Activated CD8-positive, alpha-beta memory T cell treated with anti-CD3 and anti-CD28 coated beads for 48 hours (primary cell): ENCODE results near the gene ZBTB20.

ENCODE experiments used
- DNase-seq, 3 experiments: peaks; one replicate each; pipeline ENCODE4 v3.0.0-alpha.2; 2020; ENCODE audit warnings: low read depth in 2 of 3, low spot score in 2 of 3

ZBTB20 gene

DNA sequence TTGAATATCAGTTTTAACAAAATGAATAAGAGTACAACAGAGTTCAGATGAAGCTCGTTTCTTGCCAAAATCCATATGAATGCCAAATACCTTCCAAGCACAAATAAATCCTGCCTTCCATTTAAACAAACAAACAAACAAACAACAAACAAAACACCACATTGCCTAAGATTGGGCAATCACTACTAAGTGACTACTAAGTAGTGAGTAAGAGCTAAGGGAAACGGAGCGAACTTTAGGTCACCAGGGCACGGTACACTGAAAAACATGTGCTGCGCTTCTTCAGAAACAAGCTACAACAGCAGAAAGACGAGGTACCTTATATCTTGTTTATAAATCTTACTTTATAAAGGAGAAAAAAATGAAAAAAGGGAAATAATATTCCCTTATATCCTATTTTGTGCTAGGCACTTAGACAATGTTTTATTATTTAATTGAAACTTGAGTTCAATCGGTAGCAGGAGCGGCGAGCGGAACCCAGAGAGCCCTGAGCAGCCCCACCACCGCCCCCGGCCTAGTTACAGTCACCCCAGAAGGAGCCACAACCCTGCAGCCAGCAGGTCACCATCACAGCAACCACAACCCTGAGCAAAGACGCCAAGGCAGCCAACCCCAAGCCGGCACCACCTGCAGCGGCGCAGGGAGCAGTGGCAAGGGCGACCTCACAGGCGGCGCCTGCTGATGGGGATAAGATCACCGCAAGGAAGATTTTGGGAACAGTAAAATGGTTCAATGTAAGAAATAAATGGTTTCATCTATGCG, 216.9 kb downstream of the ZBTB20 start:
- no peak for DNase-seq

DNA sequence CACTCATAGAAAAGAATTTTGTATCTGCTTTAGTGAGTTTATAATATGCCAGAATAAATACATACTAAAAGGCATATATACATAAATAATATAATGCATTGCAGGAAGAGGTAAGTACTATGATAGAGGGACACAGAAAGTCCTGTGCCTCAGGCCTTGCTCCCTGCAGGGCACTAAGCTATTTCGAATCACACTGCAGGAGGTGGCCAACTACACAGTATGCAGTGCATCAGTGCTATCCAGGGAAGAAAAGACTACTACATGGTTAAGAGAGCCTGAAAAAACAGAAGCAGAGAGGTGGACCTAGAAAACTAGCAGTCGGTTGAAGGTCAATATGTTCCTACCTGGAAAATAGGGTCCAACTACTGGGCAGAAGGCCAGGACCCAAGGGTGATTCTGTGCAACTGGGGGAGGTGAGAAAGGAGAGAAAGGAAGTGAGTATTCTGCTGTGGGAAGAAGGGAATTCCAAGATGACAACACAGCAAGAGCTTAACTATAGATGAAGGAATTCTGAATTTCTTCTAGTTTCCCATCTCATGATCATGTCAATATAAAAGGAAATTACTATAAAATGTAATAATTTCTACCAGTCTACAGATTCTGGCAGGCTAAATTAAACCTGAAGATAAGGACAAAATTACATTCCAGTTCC, 218.0 kb downstream of the ZBTB20 start:
- no peak for DNase-seq

DNA sequence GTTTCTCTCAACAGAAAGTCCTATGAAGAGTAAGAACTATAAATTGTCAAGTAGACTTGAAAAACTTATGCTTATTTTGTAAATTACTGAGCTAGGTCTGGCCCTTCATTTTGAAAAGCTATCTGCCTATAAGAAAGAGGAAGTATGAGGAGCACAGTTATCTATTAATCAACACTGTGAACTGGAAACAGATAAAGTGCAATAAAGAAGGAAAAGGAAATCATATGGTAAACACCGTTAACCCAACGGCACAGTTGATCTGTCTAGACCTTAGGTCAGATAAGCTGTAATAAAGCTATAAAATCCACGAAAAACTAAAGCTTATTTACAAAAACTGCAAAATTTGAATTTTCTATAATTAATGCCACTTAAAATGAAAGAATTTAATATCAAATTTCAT, 242.5 kb downstream of the ZBTB20 start:
- DNase-seq, result no peak

DNA sequence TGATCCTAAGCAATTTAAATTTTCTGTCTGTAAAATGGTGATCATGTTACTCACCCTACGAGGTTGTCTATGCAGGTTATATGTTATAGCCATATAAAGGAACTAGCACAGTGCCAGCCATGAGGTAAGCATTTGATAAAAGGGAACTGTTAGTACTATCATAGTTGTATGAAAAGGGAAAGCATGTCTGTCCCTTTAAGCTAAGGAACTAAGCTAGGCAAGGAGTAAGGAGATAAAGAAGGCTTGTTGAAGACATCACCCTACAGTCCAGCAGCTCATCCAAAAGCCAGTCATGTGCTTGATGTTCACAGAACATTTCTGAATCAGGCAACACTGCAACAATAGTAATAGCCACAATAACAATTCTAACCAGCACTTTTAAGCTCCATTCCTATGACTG, 243.9 kb downstream of the ZBTB20 start:
- DNase-seq, result no peak

DNA sequence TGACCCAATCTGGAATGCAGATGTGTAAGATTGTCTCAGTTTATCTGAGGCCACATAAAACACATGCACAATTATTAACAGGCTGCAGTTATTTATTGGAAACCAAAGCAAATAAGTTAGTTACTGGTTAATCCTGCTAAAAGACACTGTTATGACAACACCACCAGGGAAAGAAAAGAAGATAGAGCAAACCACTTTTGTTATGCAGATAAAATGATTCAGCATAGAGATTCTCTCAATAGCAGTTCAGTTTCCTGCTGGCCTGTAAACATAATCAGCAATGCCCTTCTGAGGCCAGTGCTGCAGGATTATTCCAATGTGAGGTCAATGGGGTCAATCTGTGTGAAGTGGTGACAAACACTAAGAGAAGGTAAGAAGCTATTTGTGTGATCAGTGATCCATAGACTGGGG, 244.4 kb downstream of the ZBTB20 start:
- no peak for DNase-seq

DNA sequence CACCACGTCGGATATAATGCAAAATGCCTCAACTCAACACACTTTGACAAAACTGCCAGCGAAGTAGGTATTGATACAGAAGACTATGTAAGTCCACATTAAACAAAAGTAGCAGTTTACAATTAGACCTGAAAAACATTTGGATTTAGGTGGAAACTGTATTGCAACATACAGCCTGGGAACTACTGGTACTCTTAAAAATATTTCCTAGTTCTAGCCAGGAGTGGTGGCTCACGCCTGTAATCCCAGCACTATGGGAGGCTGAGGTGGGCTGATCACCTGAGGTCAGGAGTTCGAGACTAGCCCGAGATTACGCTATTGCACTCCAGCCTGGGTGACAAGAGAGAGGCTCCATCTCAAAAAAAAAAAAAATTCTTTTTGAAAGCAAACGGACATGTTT, 246.2 kb downstream of the ZBTB20 start:
- no peak for DNase-seq

DNA sequence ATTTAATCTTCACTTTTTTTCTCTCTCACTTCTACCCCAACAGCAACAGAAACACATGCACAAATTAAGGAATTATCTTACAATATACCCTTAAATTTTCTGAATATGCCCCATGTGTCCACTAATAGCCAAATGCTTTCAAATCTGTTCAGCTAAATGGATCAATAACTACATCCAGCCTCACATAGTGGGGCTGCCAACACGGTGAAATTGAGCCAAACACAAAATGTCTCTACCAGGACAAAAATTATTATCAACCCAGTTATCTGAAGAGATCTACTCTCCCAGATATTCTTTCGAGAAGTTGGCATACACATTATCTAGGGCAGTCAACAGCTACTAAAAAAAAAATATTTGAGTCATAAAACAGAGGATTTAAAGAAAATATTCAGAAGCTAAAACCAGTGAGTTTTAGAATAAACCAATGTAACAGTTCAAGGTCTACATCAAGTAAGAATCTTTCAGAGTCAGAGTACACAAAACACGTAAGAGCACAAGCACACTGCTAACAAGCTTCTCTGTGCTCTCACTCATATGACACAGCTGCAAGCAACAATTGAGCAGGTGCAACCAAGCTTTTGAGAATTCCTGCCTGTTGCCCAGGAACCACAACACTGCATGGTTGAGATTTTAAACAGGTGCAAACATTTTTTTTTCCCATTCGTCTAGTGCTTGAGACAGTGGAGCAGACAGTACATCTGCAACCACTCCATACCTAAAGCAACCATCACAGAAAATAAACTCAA, 247.7 kb downstream of the ZBTB20 start:
- no peak for DNase-seq

DNA sequence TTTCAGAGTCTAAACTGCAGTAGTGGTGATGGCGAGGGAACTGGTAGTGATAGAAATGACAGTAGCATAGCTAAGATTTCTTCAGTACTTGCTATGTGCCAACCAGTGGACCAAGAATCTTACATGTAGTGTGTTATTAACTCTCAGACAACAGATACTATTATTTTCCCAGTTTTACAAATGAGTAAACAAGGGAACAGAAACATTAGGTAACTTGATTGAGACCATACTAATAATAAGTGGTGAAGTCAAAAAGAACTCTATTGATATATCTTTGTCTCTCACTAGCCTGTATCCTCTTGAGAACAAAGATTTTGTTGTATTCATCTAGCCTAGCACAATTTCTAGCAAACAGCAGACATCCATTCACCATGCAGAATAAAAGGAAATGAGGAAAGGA, 250.1 kb downstream of the ZBTB20 start:
- no peak for DNase-seq

DNA sequence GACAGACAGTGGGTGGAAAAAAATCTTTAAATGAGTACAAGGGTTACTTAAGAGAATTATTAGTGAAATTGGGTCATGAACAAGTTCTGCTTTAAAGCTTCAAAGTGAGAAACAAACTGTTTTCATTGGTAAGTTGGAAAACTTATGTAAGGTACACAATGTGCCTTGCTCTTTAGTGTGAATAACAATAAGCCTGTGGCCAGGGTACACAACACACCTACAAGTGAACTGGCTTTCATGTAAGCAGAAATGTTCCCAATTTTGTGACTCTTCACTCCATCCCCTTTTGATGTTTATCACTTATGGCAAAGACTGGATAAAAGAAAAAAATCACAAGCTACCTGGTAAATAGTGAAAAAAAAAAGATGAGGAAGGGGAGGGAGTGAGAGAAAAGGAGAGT, 253.7 kb downstream of the ZBTB20 start:
- DNase-seq, result no peak

DNA sequence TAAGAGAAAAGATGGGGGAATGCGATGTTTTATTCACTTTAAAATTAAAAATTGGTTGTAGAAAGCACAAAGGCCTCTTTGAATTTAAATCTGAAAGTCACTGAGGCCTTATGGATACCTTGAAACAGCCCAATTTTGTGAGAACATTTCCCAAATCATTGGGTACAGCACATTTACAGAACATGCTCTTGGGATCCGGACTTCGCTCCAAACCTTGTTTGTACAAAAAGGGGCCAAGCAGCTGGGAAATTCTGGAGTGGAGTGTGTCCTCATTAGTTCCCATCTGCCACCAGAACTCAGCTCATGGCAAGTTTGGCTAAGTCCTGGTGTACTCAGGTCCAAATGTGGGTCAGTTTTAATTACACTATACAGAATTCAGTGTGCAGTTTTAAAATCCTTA, 254.2 kb downstream of the ZBTB20 start:
- no peak for DNase-seq

DNA sequence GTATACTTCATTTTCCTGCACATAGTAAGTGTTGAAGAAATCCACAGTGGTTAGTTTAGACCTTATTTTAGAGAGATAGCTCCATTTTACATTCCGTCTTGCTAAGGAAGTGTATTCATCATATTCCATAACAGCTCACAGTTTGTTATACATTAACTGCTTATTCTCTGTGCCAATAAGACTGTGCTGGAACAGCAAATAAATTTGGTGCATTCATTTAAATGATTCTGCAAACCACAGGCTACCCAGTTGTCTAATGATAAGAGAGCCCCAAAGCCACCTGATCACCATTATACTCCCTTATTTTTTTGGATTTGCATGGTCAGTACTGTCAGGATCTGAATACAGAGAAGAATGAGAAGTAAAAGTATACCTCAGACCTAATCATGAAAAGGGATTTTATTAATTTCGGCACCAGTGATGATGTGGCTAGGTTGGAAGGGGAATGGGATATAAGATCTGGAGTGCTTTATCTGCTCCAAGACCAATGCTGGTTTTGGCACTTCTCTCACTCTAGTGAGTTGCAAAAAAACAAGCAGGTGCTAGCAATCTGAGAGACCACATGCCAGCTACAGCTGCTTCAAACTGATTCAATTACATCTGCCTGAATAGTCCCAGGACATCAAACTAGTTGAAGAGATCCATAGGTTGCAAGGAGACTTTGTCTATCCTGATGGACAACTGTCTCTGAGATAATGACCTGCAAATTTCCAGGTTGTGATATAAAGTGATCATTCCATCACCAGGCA, 254.8 kb downstream of the ZBTB20 start:
- no peak for DNase-seq

DNA sequence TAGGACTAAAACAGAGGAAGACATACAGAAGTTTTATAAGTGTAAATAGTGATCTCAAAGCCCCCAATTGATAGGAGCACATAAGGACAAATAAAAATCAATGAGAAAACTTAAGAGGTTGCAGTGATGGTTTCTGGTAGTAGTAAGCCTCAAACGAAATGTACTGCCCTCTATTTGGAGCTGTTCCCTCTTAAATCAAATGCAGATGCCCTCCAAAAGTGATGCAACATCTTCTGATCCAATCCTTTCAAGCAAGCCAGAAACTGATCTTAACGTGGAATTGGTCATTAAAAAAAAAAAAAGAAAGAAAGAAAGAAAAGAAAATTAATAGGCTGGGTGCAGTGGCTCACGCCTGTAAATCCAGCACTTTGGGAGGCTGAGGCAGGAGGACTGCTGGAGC, 259.3 kb downstream of the ZBTB20 start:
- DNase-seq, result no peak

DNA sequence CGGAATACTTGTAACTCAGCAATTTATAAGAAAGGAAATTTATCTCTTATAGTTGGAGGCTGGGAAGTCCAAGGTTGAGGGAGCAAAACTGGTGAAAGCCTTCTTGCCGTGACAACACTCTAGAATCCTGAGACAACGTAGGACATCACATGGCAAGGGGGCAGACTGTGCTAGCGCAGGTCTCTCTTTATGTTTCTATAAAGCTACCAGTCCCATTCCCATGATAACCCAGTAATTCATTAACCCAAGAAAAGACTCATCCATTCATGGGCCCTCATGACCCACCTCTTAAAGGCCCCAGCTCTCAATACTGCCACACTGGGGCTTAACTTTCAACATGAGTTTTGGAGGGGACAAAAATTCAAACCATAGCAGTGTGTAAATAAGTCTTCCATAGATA, 260.2 kb downstream of the ZBTB20 start:
- DNase-seq, result no peak

DNA sequence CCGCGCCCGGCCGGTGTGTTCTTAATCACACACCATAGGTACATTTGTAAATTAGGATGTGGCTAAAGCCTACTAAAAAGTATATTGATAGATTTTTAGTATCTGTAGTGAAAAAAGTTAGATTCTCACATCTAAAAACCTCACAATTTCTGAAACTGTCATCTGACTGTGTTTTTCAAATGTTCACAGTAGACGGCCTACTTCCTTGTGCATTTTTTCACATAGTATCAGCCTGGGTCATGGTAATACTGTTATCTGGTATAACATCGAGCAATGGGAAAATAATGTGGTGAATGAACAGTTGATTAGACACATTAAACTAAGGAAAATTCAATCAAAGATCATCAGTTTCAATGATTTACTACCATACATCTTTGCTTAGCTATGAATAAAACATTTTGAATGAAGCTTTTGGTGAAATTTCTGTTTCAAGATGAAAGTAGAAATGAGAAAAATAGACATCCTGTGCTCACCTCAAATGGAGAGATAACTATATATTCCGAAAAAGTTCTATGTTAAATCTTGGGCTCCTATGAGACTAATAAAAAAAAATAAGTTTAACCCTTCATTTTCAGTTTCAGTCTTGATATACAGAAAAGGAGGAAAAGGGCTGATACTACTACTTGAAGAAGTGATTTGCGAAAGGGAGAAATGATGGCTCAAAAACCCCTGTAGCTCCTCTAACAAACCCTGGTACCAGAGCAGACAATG, 262.7 kb downstream of the ZBTB20 start:
- DNase-seq, result no peak

DNA sequence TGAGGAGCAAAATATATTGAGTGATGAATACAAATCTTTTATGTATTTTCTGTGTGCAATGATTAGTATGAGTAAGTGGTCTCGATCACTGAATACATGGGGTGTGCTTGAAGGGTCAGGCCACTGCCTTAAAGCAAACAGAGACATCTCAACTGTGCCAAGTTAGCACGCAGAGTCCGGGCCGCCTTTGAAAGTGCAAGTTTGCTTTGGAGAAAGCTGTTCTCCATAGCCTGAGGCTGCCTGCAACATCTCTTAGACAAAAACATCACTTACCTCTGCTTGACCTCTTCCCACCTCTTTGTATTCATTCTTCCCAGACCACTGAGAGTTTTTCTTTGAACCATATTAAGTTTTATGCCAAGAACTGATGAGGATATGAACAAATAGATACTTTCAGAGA, 267.0 kb downstream of the ZBTB20 start:
- no peak for DNase-seq

DNA sequence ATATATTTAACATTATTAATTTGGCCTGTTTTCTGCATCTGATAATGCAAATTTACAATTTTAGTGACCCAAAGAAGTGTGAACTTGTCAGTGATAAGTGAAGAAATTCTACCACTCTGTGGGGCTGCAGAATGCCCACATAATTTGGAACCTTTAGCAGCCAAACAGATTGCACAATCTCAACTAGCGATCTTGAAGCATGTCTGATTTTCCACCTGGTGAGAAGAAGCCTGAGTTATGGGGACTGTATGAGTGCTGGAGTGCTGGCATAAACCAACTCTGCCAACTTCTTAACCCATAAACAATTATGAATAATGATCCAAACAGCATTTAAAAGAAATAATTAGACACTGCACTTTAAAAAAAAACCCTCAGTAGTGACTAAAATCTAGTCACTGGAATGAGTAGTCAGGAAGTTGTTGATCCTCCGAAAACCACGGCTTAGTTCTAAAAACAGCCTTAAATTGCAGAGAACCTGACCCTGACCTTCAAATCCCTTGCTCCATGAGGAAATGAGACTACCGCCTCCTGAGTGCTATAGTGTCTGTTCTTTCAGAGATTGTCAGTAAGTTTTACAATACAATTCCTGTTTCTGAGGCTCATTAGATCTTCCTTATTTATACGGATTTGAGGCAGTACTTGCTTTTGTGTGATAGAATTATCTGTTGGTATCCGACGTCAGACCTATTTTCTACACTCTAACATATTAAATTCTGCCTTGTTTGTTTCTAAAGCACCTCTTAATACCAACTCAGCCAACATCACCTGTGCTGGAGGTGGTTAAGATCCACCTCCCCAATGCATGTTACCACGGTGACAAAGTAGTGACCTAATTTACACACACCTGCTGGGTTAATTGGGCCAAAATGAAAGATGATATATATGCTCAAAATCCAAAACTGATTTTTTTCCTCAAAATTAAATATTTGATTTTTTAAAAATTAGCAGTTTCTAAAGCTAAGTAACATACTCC, 267.7 kb downstream of the ZBTB20 start:
- DNase-seq, result no peak

DNA sequence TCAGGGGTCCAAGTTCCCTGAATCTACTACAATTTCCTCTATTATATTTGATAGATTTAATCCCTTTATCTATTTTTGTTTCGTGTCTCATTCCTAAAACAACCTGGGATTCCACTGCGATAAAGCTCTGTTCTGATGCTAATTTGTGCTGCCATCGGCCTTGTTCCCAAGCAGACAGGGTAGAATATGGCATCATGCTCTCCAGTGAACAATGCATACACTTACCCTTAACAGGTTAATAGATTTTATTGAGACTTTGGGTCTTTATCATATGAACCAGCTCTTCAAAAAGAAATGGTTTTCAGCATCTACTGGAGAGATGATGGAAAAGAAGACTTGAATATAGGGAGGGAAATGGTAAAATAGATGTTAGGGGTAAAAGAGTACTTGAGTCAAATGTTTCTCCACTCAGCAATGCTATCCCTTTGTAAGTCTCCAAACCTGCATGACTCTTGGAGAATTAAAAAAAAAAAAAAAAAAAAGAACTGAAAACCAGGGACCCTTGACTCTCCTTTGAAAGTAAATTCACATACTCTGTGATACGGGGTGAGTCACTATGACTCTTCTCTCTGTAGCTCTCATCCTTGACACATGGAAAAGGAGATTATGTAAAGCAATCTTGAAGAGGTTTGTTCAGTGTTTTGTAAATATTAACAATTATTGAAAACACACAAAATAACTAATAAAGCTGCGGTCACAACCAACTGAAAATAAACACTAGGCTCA, 268.8 kb downstream of the ZBTB20 start:
- no peak for DNase-seq

DNA sequence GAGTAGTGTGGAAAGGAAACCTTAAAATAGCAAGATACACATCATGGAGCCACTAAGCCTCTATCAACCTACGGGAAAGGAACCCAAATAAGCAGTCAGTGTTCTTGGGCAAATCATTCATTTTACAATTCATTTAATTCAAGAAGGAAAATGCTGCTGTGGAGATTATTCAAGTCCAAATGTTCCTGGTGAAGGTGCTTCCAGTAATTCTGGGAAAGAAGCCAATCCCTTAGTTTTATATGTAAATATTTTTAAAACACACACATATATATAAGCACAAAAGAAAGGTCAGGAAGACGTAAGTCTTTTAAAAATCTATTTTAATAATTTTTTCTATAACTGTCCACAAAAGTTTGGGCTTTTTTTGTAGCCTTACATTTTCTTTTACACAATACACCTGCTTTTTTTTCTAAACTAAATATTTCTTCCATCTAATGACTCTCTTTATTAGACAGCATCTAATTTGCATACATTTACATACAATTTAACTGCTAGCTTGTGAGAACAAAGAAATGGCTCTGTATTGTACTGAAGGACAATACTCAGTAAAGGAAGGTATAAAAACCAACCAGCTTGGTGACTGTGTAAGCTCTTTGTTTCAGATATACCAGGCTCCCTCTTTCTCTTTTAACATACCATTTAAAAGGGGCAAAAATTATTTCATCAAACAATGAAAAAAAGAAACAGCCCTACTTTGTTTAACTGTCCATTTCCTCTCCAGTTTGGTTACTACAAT, 269.5 kb downstream of the ZBTB20 start:
- no peak for DNase-seq
